ENCODE results near the gene CYP51A1.
"Not testable (repeated sequence)": the region's sequence is repeated elsewhere in the genome, so short reads cannot be mapped to it uniquely, and the experiment has no call there.

The CYP51A1 gene

DNA sequence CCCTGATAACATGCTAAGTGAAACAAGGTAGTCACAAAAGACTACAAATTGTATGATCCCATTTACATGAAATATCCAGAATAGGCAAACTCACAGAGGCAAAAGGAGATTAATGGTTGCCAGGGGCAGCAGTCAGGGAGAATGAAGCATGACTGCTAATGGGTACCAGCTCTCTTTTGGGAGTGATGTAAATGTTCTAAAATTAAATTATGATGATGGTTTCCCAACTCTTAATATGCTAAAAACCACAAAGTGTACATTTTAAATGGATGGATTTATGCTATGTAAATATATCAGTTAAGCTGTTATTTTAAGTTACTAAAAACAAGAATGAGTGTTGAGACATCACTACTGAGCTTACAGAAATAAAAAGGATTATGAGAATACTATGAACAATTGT lies 12.6 kb downstream of the CYP51A1 start:
- Histone ChIP-seq H3K27ac (ENCODE audit: low read depth, low read length) (no peak overlapping the region), H3K27me3 (ENCODE audit: control insufficient read depth, insufficient read depth, low read length) (no peaks in the 10 kb centered on the region), H3K36me3 (ENCODE audit: control insufficient read depth, insufficient read depth, low read length) (peaks cover 92% of the 10 kb centered on the region), H3K9ac (ENCODE audit: low read length) (no peak overlapping the region), H3K4me3 (ENCODE audit: low read depth, low read length) (no peak overlapping the region), H3K4me1 (ENCODE audit: control insufficient read depth, insufficient read depth, low read length) (no peaks in the 10 kb centered on the region), H3K9me3 (ENCODE audit: control insufficient read depth, insufficient read depth, low read depth, low read length) (no peaks in the 10 kb centered on the region)

- Histone ChIP-seq H3K9me3 (ENCODE audit: control insufficient read depth, insufficient read depth, low read depth, low read length) (no peaks in the 10 kb centered on the region), H3K9ac (ENCODE audit: low read length) (no peak overlapping the region), H3K36me3 (ENCODE audit: control insufficient read depth, insufficient read depth, low read length) (peaks cover 92% of the 10 kb centered on the region), H3K4me1 (ENCODE audit: control insufficient read depth, insufficient read depth, low read length) (no peaks in the 10 kb centered on the region), H3K4me3 (ENCODE audit: low read depth, low read length) (no peak overlapping the region), H3K27ac (ENCODE audit: low read depth, low read length) (no peak overlapping the region), H3K27me3 (ENCODE audit: control insufficient read depth, insufficient read depth, low read length) (no peaks in the 10 kb centered on the region)
These were observed 15.0 kb downstream of the CYP51A1 start for GRCh38 chr7:92119213-92119759.

- H3K4me3 ChIP-seq (ENCODE audit: low read depth, low read length), result no peak overlapping the region
- H3K9me3 ChIP-seq (ENCODE audit: control insufficient read depth, insufficient read depth, low read depth, low read length), result no peaks in the 10 kb centered on the region
- no peak overlapping the region for H3K27ac ChIP-seq (ENCODE audit: low read depth, low read length)
- peaks cover 84% of the 10 kb centered on the region for H3K36me3 ChIP-seq (ENCODE audit: control insufficient read depth, insufficient read depth, low read length)
- no peak overlapping the region for H3K9ac ChIP-seq (ENCODE audit: low read length)
- no peaks in the 10 kb centered on the region for H3K27me3 ChIP-seq (ENCODE audit: control insufficient read depth, insufficient read depth, low read length)
- H3K4me1 ChIP-seq (ENCODE audit: control insufficient read depth, insufficient read depth, low read length), result no peaks in the 10 kb centered on the region
These were observed 17.3 kb downstream of the CYP51A1 start for GRCh38 chr7:92116949-92117348.

DNA sequence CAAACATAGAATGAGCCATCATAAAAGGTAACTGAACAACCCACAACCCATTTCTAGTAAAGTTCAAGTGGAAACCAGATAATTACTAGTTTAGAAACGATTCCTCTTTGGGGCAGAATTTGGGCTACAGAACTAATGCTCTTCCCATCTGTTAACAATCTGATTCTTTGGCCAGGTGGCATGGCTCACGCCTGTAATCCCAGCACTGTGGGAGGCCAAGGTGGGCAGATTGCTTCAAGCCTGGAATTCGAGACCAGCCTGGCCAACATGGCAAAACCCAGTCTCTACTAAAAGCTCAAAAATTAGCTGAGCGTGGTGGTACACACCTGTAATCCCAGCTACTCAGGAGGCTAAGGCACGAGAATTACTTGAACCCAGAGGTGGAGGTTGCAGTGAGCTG lies 18.5 kb downstream of the CYP51A1 start:
- no peak overlapping the region for H3K9ac ChIP-seq (ENCODE audit: low read length)
- no peaks in the 10 kb centered on the region for H3K4me1 ChIP-seq (ENCODE audit: control insufficient read depth, insufficient read depth, low read length)
- no peaks in the 10 kb centered on the region for H3K9me3 ChIP-seq (ENCODE audit: control insufficient read depth, insufficient read depth, low read depth, low read length)
- no peaks in the 10 kb centered on the region for H3K27me3 ChIP-seq (ENCODE audit: control insufficient read depth, insufficient read depth, low read length)
- H3K4me3 ChIP-seq (ENCODE audit: low read depth, low read length), result no peak overlapping the region
- no peak overlapping the region for H3K27ac ChIP-seq (ENCODE audit: low read depth, low read length)
- peaks cover 83% of the 10 kb centered on the region for H3K36me3 ChIP-seq (ENCODE audit: control insufficient read depth, insufficient read depth, low read length)

GRCh38 chr7:92110857-92111256 lies 23.4 kb downstream of the CYP51A1 start:
- Histone ChIP-seq H3K27me3 (ENCODE audit: control insufficient read depth, insufficient read depth, low read length) (no peaks in the 10 kb centered on the region), H3K9ac (ENCODE audit: low read length) (no peak overlapping the region), H3K4me3 (ENCODE audit: low read depth, low read length) (no peak overlapping the region), H3K4me1 (ENCODE audit: control insufficient read depth, insufficient read depth, low read length) (no peaks in the 10 kb centered on the region), H3K9me3 (ENCODE audit: control insufficient read depth, insufficient read depth, low read depth, low read length) (no peaks in the 10 kb centered on the region), H3K27ac (ENCODE audit: low read depth, low read length) (no peak overlapping the region), H3K36me3 (ENCODE audit: control insufficient read depth, insufficient read depth, low read length) (peaks cover 70% of the 10 kb centered on the region)

GRCh38 chr7:92108821-92109220 lies 25.5 kb downstream of the CYP51A1 start:
- no peak overlapping the region for H3K9ac ChIP-seq (ENCODE audit: low read length)
- no peaks in the 10 kb centered on the region for H3K9me3 ChIP-seq (ENCODE audit: control insufficient read depth, insufficient read depth, low read depth, low read length)
- H3K36me3 ChIP-seq (ENCODE audit: control insufficient read depth, insufficient read depth, low read length), result peaks cover 62% of the 10 kb centered on the region
- no peak overlapping the region for H3K4me3 ChIP-seq (ENCODE audit: low read depth, low read length)
- H3K27ac ChIP-seq (ENCODE audit: low read depth, low read length), result no peak overlapping the region
- H3K4me1 ChIP-seq (ENCODE audit: control insufficient read depth, insufficient read depth, low read length), result no peaks in the 10 kb centered on the region
- H3K27me3 ChIP-seq (ENCODE audit: control insufficient read depth, insufficient read depth, low read length), result no peaks in the 10 kb centered on the region

- H3K4me1 ChIP-seq (ENCODE audit: control insufficient read depth, insufficient read depth, low read length); H3K4me3 ChIP-seq (ENCODE audit: low read depth, low read length); H3K9me3 ChIP-seq (ENCODE audit: control insufficient read depth, insufficient read depth, low read depth, low read length); H3K9ac ChIP-seq (ENCODE audit: low read length); H3K27ac ChIP-seq (ENCODE audit: low read depth, low read length); H3K27me3 ChIP-seq (ENCODE audit: control insufficient read depth, insufficient read depth, low read length): not testable (repeated sequence)
- H3K36me3 ChIP-seq (ENCODE audit: control insufficient read depth, insufficient read depth, low read length), result peaks cover 55% of the 10 kb centered on the region
These were observed 31.4 kb downstream of the CYP51A1 start for GRCh38 chr7:92102862-92103261.

GRCh38 chr7:92100534-92100933 lies 33.7 kb downstream of the CYP51A1 start:
- peaks cover 64% of the 10 kb centered on the region for H3K36me3 ChIP-seq (ENCODE audit: control insufficient read depth, insufficient read depth, low read length)
- no peaks in the 10 kb centered on the region for H3K4me1 ChIP-seq (ENCODE audit: control insufficient read depth, insufficient read depth, low read length)
- no peak overlapping the region for H3K9ac ChIP-seq (ENCODE audit: low read length)
- H3K9me3 ChIP-seq (ENCODE audit: control insufficient read depth, insufficient read depth, low read depth, low read length), result no peaks in the 10 kb centered on the region
- no peak overlapping the region for H3K27ac ChIP-seq (ENCODE audit: low read depth, low read length)
- no peak overlapping the region for H3K4me3 ChIP-seq (ENCODE audit: low read depth, low read length)
- no peaks in the 10 kb centered on the region for H3K27me3 ChIP-seq (ENCODE audit: control insufficient read depth, insufficient read depth, low read length)

DNA sequence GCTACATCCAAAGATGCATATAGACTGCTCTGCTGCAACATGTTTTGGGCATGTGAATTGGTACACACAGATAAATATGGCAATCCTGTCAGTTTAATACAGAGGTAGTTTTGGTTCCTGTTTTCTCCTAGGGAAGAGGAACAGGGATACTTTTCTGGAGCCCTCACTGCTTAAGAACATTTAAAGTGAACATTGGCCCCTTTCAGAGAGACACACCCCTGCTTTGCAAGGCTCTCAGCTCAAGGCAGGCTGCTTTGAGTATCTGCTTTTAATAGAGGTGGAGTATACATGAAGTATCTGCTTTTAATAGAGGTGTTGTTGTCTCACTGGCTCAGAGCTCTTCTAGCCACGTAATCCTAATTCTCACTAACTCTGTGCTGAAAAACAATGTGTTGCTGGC lies 38.9 kb downstream of the CYP51A1 start:
- Histone ChIP-seq H3K9me3 (ENCODE audit: control insufficient read depth, insufficient read depth, low read depth, low read length) (no peaks in the 10 kb centered on the region), H3K36me3 (ENCODE audit: control insufficient read depth, insufficient read depth, low read length) (peaks cover 61% of the 10 kb centered on the region), H3K27me3 (ENCODE audit: control insufficient read depth, insufficient read depth, low read length) (no peaks in the 10 kb centered on the region), H3K4me1 (ENCODE audit: control insufficient read depth, insufficient read depth, low read length) (no peaks in the 10 kb centered on the region), H3K4me3 (ENCODE audit: low read depth, low read length) (no peak overlapping the region), H3K9ac (ENCODE audit: low read length) (no peak overlapping the region), H3K27ac (ENCODE audit: low read depth, low read length) (no peak overlapping the region)

DNA sequence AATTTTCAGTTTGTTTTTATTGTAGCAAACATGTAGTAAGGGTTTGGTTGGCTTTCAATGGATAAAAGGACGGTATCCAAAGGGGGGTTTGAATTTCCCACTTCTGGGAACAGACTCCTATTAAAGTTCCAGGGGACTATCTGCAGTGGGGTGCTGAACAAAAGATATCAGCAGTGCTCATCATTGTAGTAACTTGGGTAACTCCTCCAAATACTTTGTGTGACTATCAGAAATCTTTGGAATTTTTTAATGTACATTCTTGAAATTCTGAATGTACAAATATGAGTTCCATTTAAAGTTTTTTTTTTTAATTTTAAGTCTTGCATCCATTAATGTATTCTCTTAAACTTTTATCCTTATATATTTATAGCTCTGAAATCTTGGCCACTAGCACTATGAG lies 42.1 kb downstream of the CYP51A1 start:
- Histone ChIP-seq H3K4me3 (ENCODE audit: low read depth, low read length) (no peak overlapping the region), H3K27ac (ENCODE audit: low read depth, low read length) (no peak overlapping the region), H3K9ac (ENCODE audit: low read length) (no peak overlapping the region), H3K36me3 (ENCODE audit: control insufficient read depth, insufficient read depth, low read length) (peaks cover 58% of the 10 kb centered on the region), H3K4me1 (ENCODE audit: control insufficient read depth, insufficient read depth, low read length) (no peaks in the 10 kb centered on the region), H3K27me3 (ENCODE audit: control insufficient read depth, insufficient read depth, low read length) (no peaks in the 10 kb centered on the region), H3K9me3 (ENCODE audit: control insufficient read depth, insufficient read depth, low read depth, low read length) (no peaks in the 10 kb centered on the region)

DNA sequence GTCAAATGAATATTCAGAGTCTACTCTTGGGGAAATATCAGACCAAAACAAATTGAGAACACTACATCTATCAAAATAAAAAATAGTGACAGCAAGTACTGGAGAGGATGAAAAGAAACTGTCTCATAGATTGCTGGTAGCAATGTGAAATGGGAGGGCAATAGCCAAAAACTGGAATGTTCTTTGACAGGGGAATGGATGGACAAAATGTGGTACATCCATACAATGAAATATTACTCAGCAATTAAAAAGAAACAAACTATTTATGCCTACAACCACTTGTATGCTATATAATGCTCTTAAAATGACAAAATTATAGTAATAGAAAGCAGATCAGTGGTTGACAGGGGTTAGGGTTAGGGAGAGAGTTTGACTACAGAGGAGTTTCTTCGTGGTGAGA lies 46.0 kb downstream of the CYP51A1 start:
- Histone ChIP-seq H3K27me3 (ENCODE audit: control insufficient read depth, insufficient read depth, low read length) (no peaks in the 10 kb centered on the region), H3K4me3 (ENCODE audit: low read depth, low read length) (no peak overlapping the region), H3K36me3 (ENCODE audit: control insufficient read depth, insufficient read depth, low read length) (peaks cover 70% of the 10 kb centered on the region), H3K9ac (ENCODE audit: low read length) (no peak overlapping the region), H3K4me1 (ENCODE audit: control insufficient read depth, insufficient read depth, low read length) (no peaks in the 10 kb centered on the region), H3K27ac (ENCODE audit: low read depth, low read length) (no peak overlapping the region), H3K9me3 (ENCODE audit: control insufficient read depth, insufficient read depth, low read depth, low read length) (no peaks in the 10 kb centered on the region)

- H3K36me3 ChIP-seq (ENCODE audit: control insufficient read depth, insufficient read depth, low read length), result peaks cover 58% of the 10 kb centered on the region
- not testable (repeated sequence) for H3K27me3 ChIP-seq (ENCODE audit: control insufficient read depth, insufficient read depth, low read length); H3K9ac ChIP-seq (ENCODE audit: low read length); H3K4me1 ChIP-seq (ENCODE audit: control insufficient read depth, insufficient read depth, low read length); H3K9me3 ChIP-seq (ENCODE audit: control insufficient read depth, insufficient read depth, low read depth, low read length); H3K4me3 ChIP-seq (ENCODE audit: low read depth, low read length); H3K27ac ChIP-seq (ENCODE audit: low read depth, low read length)
These were observed 50.4 kb downstream of the CYP51A1 start for GRCh38 chr7:92083922-92084321.
